ENCODE measurements around the gene CHSY1. TPM values are rescaled to one million over a fixed set of nuclear protein-coding genes. Genes with fewer than 3 reads are reported as not detected.

Gene CHSY1
- total RNA-seq, 1 donor from 2014 or later, result 27.6 TPM

GRCh38 chr15:101140697-101141065, 111.2 kb downstream of the CHSY1 start:
- Mint-ChIP-seq H3K4me1 (ENCODE audit: unreplicated experiment) (peaks cover 3% of the 10 kb centered on the region), H3K27ac (ENCODE audit: unreplicated experiment) (no peak overlapping the region), H3K27me3 (ENCODE audit: unreplicated experiment) (peaks cover 11% of the 10 kb centered on the region), H3K36me3 (ENCODE audit: low read depth, unreplicated experiment) (peaks cover 6% of the 10 kb centered on the region), H3K9me3 (ENCODE audit: unreplicated experiment) (no peaks in the 10 kb centered on the region), H3K4me3 (ENCODE audit: unreplicated experiment) (no peak overlapping the region)
- TF ChIP-seq CTCF (IDR thresholded peaks at IDR 0.05; ENCODE audit: unreplicated experiment), result no peak
- DNase-seq (ENCODE audit: low spot score), result no peak

GRCh38 chr15:101139986-101140696, 111.7 kb downstream of the CHSY1 start:
- no peak for DNase-seq (ENCODE audit: low spot score)
- H3K9me3 Mint-ChIP-seq (ENCODE audit: unreplicated experiment), result no peaks in the 10 kb centered on the region
- H3K4me3 Mint-ChIP-seq (ENCODE audit: unreplicated experiment), result no peak overlapping the region
- peaks cover 6% of the 10 kb centered on the region for H3K36me3 Mint-ChIP-seq (ENCODE audit: low read depth, unreplicated experiment)
- H3K27me3 Mint-ChIP-seq (ENCODE audit: unreplicated experiment), result peaks cover 13% of the 10 kb centered on the region
- TF ChIP-seq CTCF (IDR thresholded peaks at IDR 0.05; ENCODE audit: unreplicated experiment), result no peak
- H3K4me1 Mint-ChIP-seq (ENCODE audit: unreplicated experiment), result no peaks in the 10 kb centered on the region
- H3K27ac Mint-ChIP-seq (ENCODE audit: unreplicated experiment), result no peak overlapping the region

GRCh38 chr15:101138913-101139880, 112.7 kb downstream of the CHSY1 start:
- H3K36me3 Mint-ChIP-seq (ENCODE audit: low read depth, unreplicated experiment), result peaks cover 6% of the 10 kb centered on the region
- no peak for DNase-seq (ENCODE audit: low spot score)
- H3K27ac Mint-ChIP-seq (ENCODE audit: unreplicated experiment), result no peak overlapping the region
- H3K4me3 Mint-ChIP-seq (ENCODE audit: unreplicated experiment), result no peak overlapping the region
- no peaks in the 10 kb centered on the region for H3K4me1 Mint-ChIP-seq (ENCODE audit: unreplicated experiment)
- TF ChIP-seq CTCF (IDR thresholded peaks at IDR 0.05; ENCODE audit: unreplicated experiment), result no peak
- H3K9me3 Mint-ChIP-seq (ENCODE audit: unreplicated experiment), result no peaks in the 10 kb centered on the region
- peaks cover 16% of the 10 kb centered on the region for H3K27me3 Mint-ChIP-seq (ENCODE audit: unreplicated experiment)

GRCh38 chr15:101138086-101138660, 113.7 kb downstream of the CHSY1 start:
- H3K27ac Mint-ChIP-seq (ENCODE audit: unreplicated experiment), result no peak overlapping the region
- no peak for TF ChIP-seq CTCF (IDR thresholded peaks at IDR 0.05; ENCODE audit: unreplicated experiment)
- peaks cover 6% of the 10 kb centered on the region for H3K36me3 Mint-ChIP-seq (ENCODE audit: low read depth, unreplicated experiment)
- no peaks in the 10 kb centered on the region for H3K4me1 Mint-ChIP-seq (ENCODE audit: unreplicated experiment)
- peaks cover 16% of the 10 kb centered on the region for H3K27me3 Mint-ChIP-seq (ENCODE audit: unreplicated experiment)
- H3K4me3 Mint-ChIP-seq (ENCODE audit: unreplicated experiment), result no peak overlapping the region
- H3K9me3 Mint-ChIP-seq (ENCODE audit: unreplicated experiment), result no peaks in the 10 kb centered on the region
- DNase-seq (ENCODE audit: low spot score), result no peak
